ENCODE measurements around the gene SEPTIN12.
"Not testable (repeated sequence)": the region's sequence is repeated elsewhere in the genome, so short reads cannot be mapped to it uniquely, and the experiment has no call there.

Gene SEPTIN12

GRCh38 chr16:4788910-4789309 is 765 bp upstream of the SEPTIN12 start:
- DNase-seq: no peak

GRCh38 chr16:4788489-4788889 is 344 bp upstream of the SEPTIN12 start:
- DNase-seq: no peak

More at GRCh38 chr16:4788910-4789309, 765 bp upstream of the SEPTIN12 start:
- in situ Hi-C loops (cut with MboI; ENCODE audit: low pct_unique_long_range_greater_than_20kb, low sequenced_read_pairs): no loop called here

GRCh38 chr16:4787068-4787467 is 1.1 kb downstream of the SEPTIN12 start:
- in situ Hi-C loops (cut with MboI; ENCODE audit: low pct_unique_long_range_greater_than_20kb, low sequenced_read_pairs): no loop called here
- DNase-seq: no peak

More at GRCh38 chr16:4788489-4788889, 344 bp upstream of the SEPTIN12 start:
- in situ Hi-C loops (cut with MboI; ENCODE audit: low pct_unique_long_range_greater_than_20kb, low sequenced_read_pairs): no loop called here

- DNase-seq: no peak
- in situ Hi-C loops (cut with MboI; ENCODE audit: low pct_unique_long_range_greater_than_20kb, low sequenced_read_pairs): no loop called here
Observed at GRCh38 chr16:4785758-4786433, 2.2 kb downstream of the SEPTIN12 start.

- DNase-seq; in situ Hi-C loops (cut with MboI; ENCODE audit: low pct_unique_long_range_greater_than_20kb, low sequenced_read_pairs): not testable (repeated sequence)
Observed at GRCh38 chr16:4784444-4784987, 3.6 kb downstream of the SEPTIN12 start.

GRCh38 chr16:4783951-4784336 is 4.2 kb downstream of the SEPTIN12 start:
- DNase-seq: no peak
- in situ Hi-C loops (cut with MboI; ENCODE audit: low pct_unique_long_range_greater_than_20kb, low sequenced_read_pairs): no loop called here

- DNase-seq: no peak
- in situ Hi-C loops (cut with MboI; ENCODE audit: low pct_unique_long_range_greater_than_20kb, low sequenced_read_pairs): no loop called here
Observed at GRCh38 chr16:4783251-4783950, 4.7 kb downstream of the SEPTIN12 start.

- in situ Hi-C loops (cut with MboI; ENCODE audit: low pct_unique_long_range_greater_than_20kb, low sequenced_read_pairs): no loop called here
Observed at GRCh38 chr16:4780235-4780634, 7.9 kb downstream of the SEPTIN12 start.

GRCh38 chr16:4778050-4778392 is 10.1 kb downstream of the SEPTIN12 start:
- DNase-seq: no peak
- in situ Hi-C loops (cut with MboI; ENCODE audit: low pct_unique_long_range_greater_than_20kb, low sequenced_read_pairs): no loop called here

More at GRCh38 chr16:4780235-4780634, 7.9 kb downstream of the SEPTIN12 start:
- no peak for DNase-seq

GRCh38 chr16:4777339-4778049 is 10.7 kb downstream of the SEPTIN12 start:
- in situ Hi-C loops (cut with MboI; ENCODE audit: low pct_unique_long_range_greater_than_20kb, low sequenced_read_pairs): no loop called here
- DNase-seq: no peak

- in situ Hi-C loops (cut with MboI; ENCODE audit: low pct_unique_long_range_greater_than_20kb, low sequenced_read_pairs): no loop called here
- no peak for DNase-seq
Observed at GRCh38 chr16:4776141-4776705, 11.9 kb downstream of the SEPTIN12 start.

GRCh38 chr16:4775005-4775404 is 13.1 kb downstream of the SEPTIN12 start:
- in situ Hi-C loops (cut with MboI; ENCODE audit: low pct_unique_long_range_greater_than_20kb, low sequenced_read_pairs): no loop called here
- no peak for DNase-seq

- no peak for DNase-seq
- in situ Hi-C loops (cut with MboI; ENCODE audit: low pct_unique_long_range_greater_than_20kb, low sequenced_read_pairs): no loop called here
Observed at GRCh38 chr16:4772351-4772750, 15.8 kb downstream of the SEPTIN12 start.

GRCh38 chr16:4771646-4772045 is 16.5 kb downstream of the SEPTIN12 start:
- no peak for DNase-seq
- in situ Hi-C loops (cut with MboI; ENCODE audit: low pct_unique_long_range_greater_than_20kb, low sequenced_read_pairs): no loop called here

GRCh38 chr16:4769306-4769638 is 18.9 kb downstream of the SEPTIN12 start:
- in situ Hi-C loops (cut with MboI; ENCODE audit: low pct_unique_long_range_greater_than_20kb, low sequenced_read_pairs): no loop called here
- no peak for DNase-seq

GRCh38 chr16:4768549-4769305 is 19.4 kb downstream of the SEPTIN12 start:
- in situ Hi-C loops (cut with MboI; ENCODE audit: low pct_unique_long_range_greater_than_20kb, low sequenced_read_pairs): no loop called here
- peak; percentile 96 for DNase-seq

GRCh38 chr16:4767872-4768548 is 20.1 kb downstream of the SEPTIN12 start:
- in situ Hi-C loops (cut with MboI; ENCODE audit: low pct_unique_long_range_greater_than_20kb, low sequenced_read_pairs): no loop called here
- DNase-seq: no peak

GRCh38 chr16:4766875-4767628 is 21.1 kb downstream of the SEPTIN12 start, which contains the start of gene ZNF500:
Gene ZNF500, minus strand, starts transcription at chr16:4767162. Its CDS starts 1,184 bp downstream, at chr16:4765978.
- in situ Hi-C loops (cut with MboI; ENCODE audit: low pct_unique_long_range_greater_than_20kb, low sequenced_read_pairs): no loop called here
- peak; percentile 96 for DNase-seq

Data from KBM-7 (cell line).